ENCODE results near the gene ANO10. TPM values are rescaled to one million over a fixed set of nuclear protein-coding genes. Genes with fewer than 3 reads are reported as not detected.

Gene ANO10
- total RNA-seq, 1 experiment from 2014 or later, result 23.7 TPM

DNA sequence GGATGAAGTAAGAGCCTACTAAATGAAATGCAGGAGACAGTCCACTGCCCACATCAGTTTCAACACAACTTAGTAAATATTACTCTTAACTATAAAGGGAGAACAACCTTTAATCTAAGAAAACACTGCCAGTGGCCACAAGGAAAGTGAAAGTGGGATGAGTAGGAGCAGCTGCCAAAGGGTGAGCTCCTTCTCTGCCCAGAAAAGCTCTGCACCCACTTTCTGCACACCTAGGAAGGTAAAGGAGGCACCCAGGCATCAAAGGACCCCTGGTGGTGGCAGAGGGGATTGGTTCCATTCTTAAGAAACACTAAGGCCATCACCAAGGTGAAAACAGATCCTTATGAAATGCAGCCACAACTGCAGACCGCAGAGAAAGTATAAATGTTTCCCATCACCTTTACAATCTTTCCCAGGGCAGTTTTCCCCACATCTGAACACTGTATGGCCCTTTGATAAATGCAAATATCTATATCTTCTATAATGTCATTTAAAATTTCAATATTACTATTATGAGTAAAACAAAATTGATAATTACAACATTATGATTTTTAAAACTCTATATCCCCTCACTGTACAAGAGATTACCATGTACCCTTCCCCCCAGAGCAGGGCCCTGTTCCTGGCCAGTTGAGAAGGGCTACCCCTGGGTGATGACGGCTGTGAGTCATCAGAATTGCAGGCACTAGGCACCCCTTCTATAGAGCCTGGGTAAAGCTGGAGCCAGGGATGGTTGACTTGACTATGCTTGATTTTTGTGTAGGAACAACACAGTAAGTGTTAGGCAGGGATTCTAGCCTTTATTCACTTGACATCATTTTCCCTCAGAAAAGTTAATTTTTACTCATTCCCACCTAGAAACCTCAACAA is 243.5 kb downstream of the ANO10 start:
- H2AFZ ChIP-seq (ENCODE audit: low read length), result no peak overlapping the region
- no peak overlapping the region for H3K4me3 ChIP-seq (ENCODE audit: low read length)
- no peaks in the 10 kb centered on the region for H3K27me3 ChIP-seq (ENCODE audit: low read length)
- H3F3A ChIP-seq (ENCODE audit: low read length, unreplicated experiment), result no peaks in the 10 kb centered on the region
- intact Hi-C loops (cut with micrococcal nuclease), result loop anchor here (1.0 to 10.0 kb wide), 2 partner anchors 154 to 216 kb away; no protein-coding TSS in a partner anchor
- no peaks in the 10 kb centered on the region for H3K36me3 ChIP-seq (ENCODE audit: low read depth, low read length)
- POLR2A ChIA-PET (ENCODE audit: unreplicated experiment), result no interaction called here
- BruUV-seq (replicated peaks), result no TSS peak
- peak; percentile 87 for ATAC-seq
- H3K9ac ChIP-seq (ENCODE audit: low read length), result no peak overlapping the region
- CTCF ChIA-PET, result interaction anchor here (0.6 to 1.1 kb wide), 4 partner anchors 125 to 217 kb away, joined by 3 to 7 read pairs (median 4); no protein-coding TSS in a partner anchor
- no peaks in the 10 kb centered on the region for H3K9me2 ChIP-seq (replicated peaks; ENCODE audit: low read length)
- TF ChIP-seq EZH2 (IDR thresholded peaks at IDR 0.05; ENCODE audit: low read length, unreplicated experiment) (no peak), EZH2phosphoT487 (IDR thresholded peaks at IDR 0.05; ENCODE audit: borderline replicate concordance, low read length) (no peak)
- TF ChIP-seq, protein P1, sequence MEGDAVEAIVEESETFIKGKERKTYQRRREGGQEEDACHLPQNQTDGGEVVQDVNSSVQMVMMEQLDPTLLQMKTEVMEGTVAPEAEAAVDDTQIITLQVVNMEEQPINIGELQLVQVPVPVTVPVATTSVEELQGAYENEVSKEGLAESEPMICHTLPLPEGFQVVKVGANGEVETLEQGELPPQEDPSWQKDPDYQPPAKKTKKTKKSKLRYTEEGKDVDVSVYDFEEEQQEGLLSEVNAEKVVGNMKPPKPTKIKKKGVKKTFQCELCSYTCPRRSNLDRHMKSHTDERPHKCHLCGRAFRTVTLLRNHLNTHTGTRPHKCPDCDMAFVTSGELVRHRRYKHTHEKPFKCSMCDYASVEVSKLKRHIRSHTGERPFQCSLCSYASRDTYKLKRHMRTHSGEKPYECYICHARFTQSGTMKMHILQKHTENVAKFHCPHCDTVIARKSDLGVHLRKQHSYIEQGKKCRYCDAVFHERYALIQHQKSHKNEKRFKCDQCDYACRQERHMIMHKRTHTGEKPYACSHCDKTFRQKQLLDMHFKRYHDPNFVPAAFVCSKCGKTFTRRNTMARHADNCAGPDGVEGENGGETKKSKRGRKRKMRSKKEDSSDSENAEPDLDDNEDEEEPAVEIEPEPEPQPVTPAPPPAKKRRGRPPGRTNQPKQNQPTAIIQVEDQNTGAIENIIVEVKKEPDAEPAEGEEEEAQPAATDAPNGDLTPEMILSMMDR (conservative IDR thresholded peaks at IDR 0.05; ENCODE audit: low read depth, low read length), result peak; percentile 81
- peak; percentile 71 for DNase-seq
- no peaks in the 10 kb centered on the region for H4K20me1 ChIP-seq (ENCODE audit: low read length)
- no peak overlapping the region for H3K4me2 ChIP-seq (ENCODE audit: low read length)
- no peak overlapping the region for H3K27ac ChIP-seq (ENCODE audit: low read length)
- H3K79me2 ChIP-seq (ENCODE audit: low read length), result no peaks in the 10 kb centered on the region
- H3K9me3 ChIP-seq (ENCODE audit: low read length), result no peaks in the 10 kb centered on the region
- peaks cover 5% of the 10 kb centered on the region; the same call in 1 of the 2 replicates for H3K4me1 ChIP-seq (ENCODE audit: insufficient read depth, low read length)

DNA sequence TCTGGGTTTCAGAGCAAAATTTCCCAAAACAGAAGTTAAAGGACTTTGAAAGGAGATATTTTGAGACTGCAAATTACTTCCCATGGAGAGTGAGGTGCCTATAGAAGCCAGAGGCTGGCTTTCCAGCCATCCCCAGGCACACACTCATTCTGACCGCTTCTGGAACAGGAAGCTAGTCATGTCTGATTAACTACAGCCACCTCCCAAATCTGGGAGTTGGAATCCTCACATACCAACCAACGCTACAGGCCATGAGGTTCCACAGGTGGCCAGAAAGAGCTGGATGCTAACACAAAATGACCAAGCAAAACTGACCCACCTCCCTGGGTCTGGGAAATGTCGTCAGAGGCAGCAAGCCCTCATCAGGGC is 248.3 kb downstream of the ANO10 start:
- intact Hi-C loops (cut with micrococcal nuclease), result loop anchor here (10.0 kb wide), 1 partner anchor 149 kb away; no protein-coding TSS in a partner anchor
- H3K9ac ChIP-seq (ENCODE audit: low read length), result no peak overlapping the region
- DNase-seq, result peak; percentile 35
- H3F3A ChIP-seq (ENCODE audit: low read length, unreplicated experiment), result no peaks in the 10 kb centered on the region
- H2AFZ ChIP-seq (ENCODE audit: low read length), result no peak overlapping the region
- ChIA-PET POLR2A (ENCODE audit: unreplicated experiment) (no interaction called here), CTCF (no interaction called here)
- H3K36me3 ChIP-seq (ENCODE audit: low read depth, low read length), result no peaks in the 10 kb centered on the region
- H3K27me3 ChIP-seq (ENCODE audit: low read length), result no peaks in the 10 kb centered on the region
- H3K4me1 ChIP-seq (ENCODE audit: insufficient read depth, low read length), result peaks cover 1% of the 10 kb centered on the region; the same call in 1 of the 2 replicates
- H4K20me1 ChIP-seq (ENCODE audit: low read length), result no peaks in the 10 kb centered on the region
- H3K79me2 ChIP-seq (ENCODE audit: low read length), result no peaks in the 10 kb centered on the region
- no peak overlapping the region for H3K4me3 ChIP-seq (ENCODE audit: low read length)
- no TSS peak for BruUV-seq (replicated peaks)
- TF ChIP-seq EZH2 (IDR thresholded peaks at IDR 0.05; ENCODE audit: low read length, unreplicated experiment), result no peak
- TF ChIP-seq, protein P1 (conservative IDR thresholded peaks at IDR 0.05; ENCODE audit: low read depth, low read length), result no peak
- TF ChIP-seq EZH2phosphoT487 (IDR thresholded peaks at IDR 0.05; ENCODE audit: borderline replicate concordance, low read length), result no peak
- peak; percentile 63 for ATAC-seq
- H3K9me3 ChIP-seq (ENCODE audit: low read length), result no peaks in the 10 kb centered on the region
- H3K4me2 ChIP-seq (ENCODE audit: low read length), result no peak overlapping the region
- no peak overlapping the region for H3K27ac ChIP-seq (ENCODE audit: low read length)
- no peaks in the 10 kb centered on the region for H3K9me2 ChIP-seq (replicated peaks; ENCODE audit: low read length)
